ENCODE results near the gene KIAA0930. TPM values are rescaled to one million over a fixed set of nuclear protein-coding genes. Genes with fewer than 3 reads are reported as not detected.

The KIAA0930 gene
- total RNA-seq, 1 experiment from 2014 or later, result 54.8 TPM

- ChIA-PET CTCF (no interaction called here), POLR2A (ENCODE audit: low non-redundant PET) (no interaction called here)
- DNase-seq (ENCODE audit: low spot score), result no peak
- BruUV-seq (replicated peaks), result no TSS peak
- H3K27me3 ChIP-seq (replicated peaks; ENCODE audit: insufficient read depth, low read depth, low read length, poor library complexity), result no peaks in the 10 kb centered on the region
- no peaks in the 10 kb centered on the region for H3K9me3 ChIP-seq (ENCODE audit: low read depth, low read length, poor library complexity, severe bottlenecking)
- H3K27ac ChIP-seq (ENCODE audit: low read depth, low read length, poor library complexity, severe bottlenecking), result no peak overlapping the region
- no peak for TF ChIP-seq CTCF (conservative IDR thresholded peaks at IDR 0.05; ENCODE audit: low read depth, low read length)
- no peak for TF ChIP-seq EZH2 (IDR thresholded peaks at IDR 0.05; ENCODE audit: borderline replicate concordance, low read depth, low read length, poor library complexity, severe bottlenecking)
- no peak overlapping the region for H3K4me3 ChIP-seq (ENCODE audit: low read depth, low read length, poor library complexity, severe bottlenecking)
- intact Hi-C loops (cut with micrococcal nuclease; ENCODE audit: unreplicated experiment), result no loop called here
- H3K4me1 ChIP-seq (ENCODE audit: insufficient read depth, low read length, poor library complexity, severe bottlenecking), result peaks cover 23% of the 10 kb centered on the region
- H3K36me3 ChIP-seq (ENCODE audit: insufficient read depth, low read length, poor library complexity, severe bottlenecking), result peaks cover 9% of the 10 kb centered on the region
Observed at GRCh38 chr22:45157907-45158306, 82.8 kb downstream of the KIAA0930 start.

- TF ChIP-seq CTCF (conservative IDR thresholded peaks at IDR 0.05; ENCODE audit: low read depth, low read length), result no peak
- TF ChIP-seq EZH2 (IDR thresholded peaks at IDR 0.05; ENCODE audit: borderline replicate concordance, low read depth, low read length, poor library complexity, severe bottlenecking), result no peak
- DNase-seq (ENCODE audit: low spot score), result no peak
- H3K4me1 ChIP-seq (ENCODE audit: insufficient read depth, low read length, poor library complexity, severe bottlenecking), result peaks cover 11% of the 10 kb centered on the region
- intact Hi-C loops (cut with micrococcal nuclease; ENCODE audit: unreplicated experiment), result no loop called here
- no TSS peak for BruUV-seq (replicated peaks)
- H3K9me3 ChIP-seq (ENCODE audit: low read depth, low read length, poor library complexity, severe bottlenecking), result no peaks in the 10 kb centered on the region
- H3K27ac ChIP-seq (ENCODE audit: low read depth, low read length, poor library complexity, severe bottlenecking), result no peak overlapping the region
- no peak overlapping the region for H3K4me3 ChIP-seq (ENCODE audit: low read depth, low read length, poor library complexity, severe bottlenecking)
- POLR2A ChIA-PET (ENCODE audit: low non-redundant PET), result no interaction called here
- no peaks in the 10 kb centered on the region for H3K27me3 ChIP-seq (replicated peaks; ENCODE audit: insufficient read depth, low read depth, low read length, poor library complexity)
- peaks cover 9% of the 10 kb centered on the region for H3K36me3 ChIP-seq (ENCODE audit: insufficient read depth, low read length, poor library complexity, severe bottlenecking)
- CTCF ChIA-PET, result no interaction called here
Observed at GRCh38 chr22:45155050-45155840, 85.4 kb downstream of the KIAA0930 start.

GRCh38 chr22:45154383-45154782, 86.3 kb downstream of the KIAA0930 start:
- Histone ChIP-seq H3K27ac (ENCODE audit: low read depth, low read length, poor library complexity, severe bottlenecking) (no peak overlapping the region), H3K36me3 (ENCODE audit: insufficient read depth, low read length, poor library complexity, severe bottlenecking) (peaks cover 9% of the 10 kb centered on the region), H3K4me3 (ENCODE audit: low read depth, low read length, poor library complexity, severe bottlenecking) (no peak overlapping the region), H3K9me3 (ENCODE audit: low read depth, low read length, poor library complexity, severe bottlenecking) (no peaks in the 10 kb centered on the region), H3K27me3 (replicated peaks; ENCODE audit: insufficient read depth, low read depth, low read length, poor library complexity) (no peaks in the 10 kb centered on the region), H3K4me1 (ENCODE audit: insufficient read depth, low read length, poor library complexity, severe bottlenecking) (peaks cover 2% of the 10 kb centered on the region)
- no peak for DNase-seq (ENCODE audit: low spot score)
- intact Hi-C loops (cut with micrococcal nuclease; ENCODE audit: unreplicated experiment), result no loop called here
- ChIA-PET CTCF (no interaction called here), POLR2A (ENCODE audit: low non-redundant PET) (no interaction called here)
- no TSS peak for BruUV-seq (replicated peaks)
- TF ChIP-seq CTCF (conservative IDR thresholded peaks at IDR 0.05; ENCODE audit: low read depth, low read length) (no peak), EZH2 (IDR thresholded peaks at IDR 0.05; ENCODE audit: borderline replicate concordance, low read depth, low read length, poor library complexity, severe bottlenecking) (no peak)

All from A673 (cell line).